GM23338 (cell line): Measurements from ENCODE around the gene ZNF594. TPM values are rescaled to one million over a fixed set of nuclear protein-coding genes. Genes with fewer than 3 reads are reported as not detected.

Experiments
- ATAC-seq: fragments of 200-7000 bp; cut with Tn5 transposase; 3 replicates; pipeline ENCODE4 v1.9.1; 2020
- DNase-seq: peaks from one replicate; pipeline ENCODE4 v3.0.0-alpha.2; 2015; ENCODE audit warnings: low spot score
- H2AFZ ChIP-seq: fragments of 200-600 bp; sonication (generic); 2 replicates; pipeline ENCODE4 v1.8.0; 2016; ENCODE audit warnings: antibody characterized with exemption, mild to moderate bottlenecking, moderate library complexity
- H3F3A ChIP-seq: fragments of 200-600 bp; sonication (generic); replicated peaks from 2 replicates; pipeline ENCODE4 v1.8.0; 2017; ENCODE audit warnings: antibody characterized with exemption, mixed run types, low read depth
- H3K27ac ChIP-seq: fragments of 200-600 bp; sonication (generic); 2 replicates; pipeline ENCODE4 v1.6.1; 2016; ENCODE audit warnings: low read depth
- H3K27me3 ChIP-seq: fragments of 200-600 bp; sonication (generic); 2 replicates; pipeline ENCODE4 v1.8.0; 2016; ENCODE audit warnings: mild to moderate bottlenecking, mixed run types, moderate library complexity; ENCODE audit not compliant: insufficient read depth
- H3K36me3 ChIP-seq: fragments of 200-600 bp; sonication (generic); 2 replicates; pipeline ENCODE4 v1.8.0; 2016; ENCODE audit warnings: mild to moderate bottlenecking; ENCODE audit not compliant: insufficient read depth
- H3K4me1 ChIP-seq: fragments of 200-600 bp; sonication (generic); 2 replicates; pipeline ENCODE4 v1.8.0; 2016; ENCODE audit warnings: mild to moderate bottlenecking, moderate library complexity; ENCODE audit not compliant: insufficient read depth
- H3K4me2 ChIP-seq: fragments of 200-600 bp; sonication (generic); 2 replicates; pipeline ENCODE4 v1.7.1; 2017; ENCODE audit warnings: mixed run types
- H3K4me3 ChIP-seq: fragments of 200-600 bp; sonication (generic); 2 replicates; pipeline ENCODE4 v1.6.1; 2016; ENCODE audit warnings: mixed run types
- H3K79me2 ChIP-seq: fragments of 200-600 bp; sonication (generic); replicated peaks from 2 replicates; pipeline ENCODE4 v1.8.0; 2017; ENCODE audit warnings: mild to moderate bottlenecking; ENCODE audit not compliant: insufficient read depth
- H3K9me2 ChIP-seq: fragments of 200-600 bp; sonication (generic); 2 replicates; pipeline ENCODE4 v1.8.0; 2017; ENCODE audit not compliant: insufficient read depth
- H4K20me1 ChIP-seq: fragments of 200-600 bp; sonication (generic); replicated peaks from 2 replicates; pipeline ENCODE4 v1.8.0; 2017; ENCODE audit warnings: mild to moderate bottlenecking; ENCODE audit not compliant: insufficient read depth
- H3K27ac Mint-ChIP-seq: 2 replicates; pipeline ENCODE4 v1.8.0; 2020; ENCODE audit warnings: inconsistent platforms, mild to moderate bottlenecking, moderate library complexity, mixed read lengths
- H3K27me3 Mint-ChIP-seq: 3 replicates; pipeline ENCODE4 v1.8.0; 2022; ENCODE audit warnings: low read depth, mild to moderate bottlenecking, moderate library complexity, mixed read lengths, inconsistent platforms; ENCODE audit not compliant: insufficient read depth, poor library complexity
- H3K36me3 Mint-ChIP-seq: 3 replicates; pipeline ENCODE4 v1.8.0; 2021; ENCODE audit warnings: low read depth, mild to moderate bottlenecking, inconsistent platforms, moderate library complexity, mixed read lengths
- H3K4me1 Mint-ChIP-seq: 3 replicates; pipeline ENCODE4 v1.8.0; 2020; ENCODE audit warnings: mild to moderate bottlenecking, inconsistent platforms, mixed read lengths
- H3K4me3 Mint-ChIP-seq: 3 replicates; pipeline ENCODE4 v1.8.0; 2021; ENCODE audit warnings: moderate library complexity, mild to moderate bottlenecking, inconsistent platforms, mixed read lengths
- H3K9me3 Mint-ChIP-seq: 3 replicates; pipeline ENCODE4 v1.8.0; 2020; ENCODE audit warnings: moderate library complexity, mild to moderate bottlenecking, inconsistent platforms, mixed read lengths
- CREB1 ChIP-seq: fragments of 250-450 bp; sonication (Bioruptor Pico); IDR thresholded peaks from 2 replicates; pipeline ENCODE4 v1.5.0; 2020; ENCODE audit warnings: low read depth, mild to moderate bottlenecking, moderate library complexity
- EZH2 ChIP-seq: fragments of 200-600 bp; sonication (generic); IDR thresholded peaks from one replicate; pipeline ENCODE4 v1.8.0; 2017; ENCODE audit warnings: antibody characterized with exemption, mild to moderate bottlenecking, low read depth; ENCODE audit not compliant: unreplicated experiment
- EZH2phosphoT487 ChIP-seq: fragments of 200-600 bp; sonication (generic); IDR thresholded peaks from one replicate; pipeline ENCODE4 v1.8.1; 2018; ENCODE audit warnings: antibody characterized with exemption; ENCODE audit not compliant: unreplicated experiment
- JUNB ChIP-seq: IDR thresholded peaks from one replicate; pipeline ENCODE4 v1.6.1; 2016; ENCODE audit warnings: antibody characterized with exemption; ENCODE audit not compliant: unreplicated experiment
- NANOG ChIP-seq: IDR thresholded peaks from 2 replicates; pipeline ENCODE4 v1.6.1; 2016; ENCODE audit warnings: antibody characterized with exemption, borderline replicate concordance
- POLR2AphosphoS5 ChIP-seq: IDR thresholded peaks from 2 replicates; pipeline ENCODE4 v1.6.1; 2016; ENCODE audit warnings: antibody characterized with exemption, low read depth
- STAT1 ChIP-seq: IDR thresholded peaks from one replicate; pipeline ENCODE4 v1.6.1; 2016; ENCODE audit warnings: antibody characterized with exemption; ENCODE audit not compliant: unreplicated experiment
- ZNF114 ChIP-seq: fragments of 250-450 bp; sonication (Bioruptor Pico); IDR thresholded peaks from 2 replicates; pipeline ENCODE4 v1.5.0; 2020; ENCODE audit warnings: mild to moderate bottlenecking, moderate library complexity
- ZNF331 ChIP-seq: fragments of 250-450 bp; sonication (Bioruptor Pico); IDR thresholded peaks from 2 replicates; pipeline ENCODE4 v1.5.0; 2020; ENCODE audit warnings: low read depth, mild to moderate bottlenecking, moderate library complexity
- polyA plus RNA-seq: library from polyadenylated mRNA; unstranded; fragments of >200 nt; fragmentation: Nextera tagmentation; extraction: Ambion mirVana; gene quantifications from 2 replicates; pipeline ENCODE4 v1.2.1, GENCODE V29; 2016
- total RNA-seq: library from RNA; depleted of rRNA; stranded (reverse); fragments of >200 nt; shearing (Covaris generic); gene quantifications from 2 replicates; pipeline ENCODE4 v1.2.3, GENCODE V29; 2014
- TF ChIP-seq, protein P1 (sequence below): IDR thresholded peaks from one replicate; pipeline ENCODE4 v1.6.1; 2018; ENCODE audit warnings: antibody characterized with exemption; ENCODE audit not compliant: unreplicated experiment
- TF ChIP-seq, protein P2 (sequence below): IDR thresholded peaks from 2 replicates; pipeline ENCODE4 v1.6.1; 2016; ENCODE audit warnings: antibody characterized with exemption

The ZNF594 gene
- total and polyA plus RNA-seq, 2 experiments from 2014 or later, result 7.0 to 15.6 TPM

DNA sequence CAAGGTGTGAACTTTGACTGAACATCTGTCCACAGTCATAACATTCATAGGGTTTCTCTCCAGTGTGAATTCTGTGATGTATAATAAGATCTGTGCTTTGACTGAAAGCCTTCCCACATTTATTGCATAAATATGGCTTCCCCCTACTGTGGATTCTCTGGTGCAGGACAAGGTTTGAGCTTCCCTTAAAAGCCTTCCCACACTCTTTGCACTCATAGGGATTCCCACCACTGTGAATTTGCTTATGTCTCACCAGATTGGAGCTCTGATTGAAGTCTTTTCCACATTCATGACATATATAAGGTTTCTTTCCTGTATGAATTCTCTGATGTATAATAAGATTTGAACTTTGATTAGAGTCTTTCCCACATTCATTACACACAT lies 8.3 kb downstream of the ZNF594 start:
- no peak for DNase-seq
- H3K27ac Mint-ChIP-seq, result no peak overlapping the region
- H3K4me3 Mint-ChIP-seq, result no peak overlapping the region
- peaks cover 36% of the 10 kb centered on the region for H3F3A ChIP-seq
- peaks cover 69% of the 10 kb centered on the region for H3K36me3 ChIP-seq
- peaks cover 36% of the 10 kb centered on the region for H3K27me3 Mint-ChIP-seq
- H3K4me2 ChIP-seq, result no peak overlapping the region
- no peaks in the 10 kb centered on the region for H3K9me2 ChIP-seq
- H2AFZ ChIP-seq, result no peak overlapping the region
- H3K79me2 ChIP-seq, result no peaks in the 10 kb centered on the region
- peaks cover 100% of the 10 kb centered on the region for H3K36me3 Mint-ChIP-seq
- H3K4me3 ChIP-seq, result peak overlapping the region; percentile 28; the same call in 1 of the 2 replicates
- ATAC-seq, result no peak
- no peak overlapping the region for H3K27ac ChIP-seq
- TF ChIP-seq, protein P1, sequence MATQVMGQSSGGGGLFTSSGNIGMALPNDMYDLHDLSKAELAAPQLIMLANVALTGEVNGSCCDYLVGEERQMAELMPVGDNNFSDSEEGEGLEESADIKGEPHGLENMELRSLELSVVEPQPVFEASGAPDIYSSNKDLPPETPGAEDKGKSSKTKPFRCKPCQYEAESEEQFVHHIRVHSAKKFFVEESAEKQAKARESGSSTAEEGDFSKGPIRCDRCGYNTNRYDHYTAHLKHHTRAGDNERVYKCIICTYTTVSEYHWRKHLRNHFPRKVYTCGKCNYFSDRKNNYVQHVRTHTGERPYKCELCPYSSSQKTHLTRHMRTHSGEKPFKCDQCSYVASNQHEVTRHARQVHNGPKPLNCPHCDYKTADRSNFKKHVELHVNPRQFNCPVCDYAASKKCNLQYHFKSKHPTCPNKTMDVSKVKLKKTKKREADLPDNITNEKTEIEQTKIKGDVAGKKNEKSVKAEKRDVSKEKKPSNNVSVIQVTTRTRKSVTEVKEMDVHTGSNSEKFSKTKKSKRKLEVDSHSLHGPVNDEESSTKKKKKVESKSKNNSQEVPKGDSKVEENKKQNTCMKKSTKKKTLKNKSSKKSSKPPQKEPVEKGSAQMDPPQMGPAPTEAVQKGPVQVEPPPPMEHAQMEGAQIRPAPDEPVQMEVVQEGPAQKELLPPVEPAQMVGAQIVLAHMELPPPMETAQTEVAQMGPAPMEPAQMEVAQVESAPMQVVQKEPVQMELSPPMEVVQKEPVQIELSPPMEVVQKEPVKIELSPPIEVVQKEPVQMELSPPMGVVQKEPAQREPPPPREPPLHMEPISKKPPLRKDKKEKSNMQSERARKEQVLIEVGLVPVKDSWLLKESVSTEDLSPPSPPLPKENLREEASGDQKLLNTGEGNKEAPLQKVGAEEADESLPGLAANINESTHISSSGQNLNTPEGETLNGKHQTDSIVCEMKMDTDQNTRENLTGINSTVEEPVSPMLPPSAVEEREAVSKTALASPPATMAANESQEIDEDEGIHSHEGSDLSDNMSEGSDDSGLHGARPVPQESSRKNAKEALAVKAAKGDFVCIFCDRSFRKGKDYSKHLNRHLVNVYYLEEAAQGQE, result no peak
- TF ChIP-seq EZH2 (no peak), STAT1 (no peak), EZH2phosphoT487 (no peak), ZNF114 (CRISPR knock-in tag) (no peak), CREB1 (CRISPR knock-in tag) (no peak), NANOG (no peak), JUNB (no peak), ZNF331 (CRISPR knock-in tag) (no peak)
- TF ChIP-seq, protein P2, sequence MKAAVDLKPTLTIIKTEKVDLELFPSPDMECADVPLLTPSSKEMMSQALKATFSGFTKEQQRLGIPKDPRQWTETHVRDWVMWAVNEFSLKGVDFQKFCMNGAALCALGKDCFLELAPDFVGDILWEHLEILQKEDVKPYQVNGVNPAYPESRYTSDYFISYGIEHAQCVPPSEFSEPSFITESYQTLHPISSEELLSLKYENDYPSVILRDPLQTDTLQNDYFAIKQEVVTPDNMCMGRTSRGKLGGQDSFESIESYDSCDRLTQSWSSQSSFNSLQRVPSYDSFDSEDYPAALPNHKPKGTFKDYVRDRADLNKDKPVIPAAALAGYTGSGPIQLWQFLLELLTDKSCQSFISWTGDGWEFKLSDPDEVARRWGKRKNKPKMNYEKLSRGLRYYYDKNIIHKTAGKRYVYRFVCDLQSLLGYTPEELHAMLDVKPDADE, result no peak
- peaks cover 100% of the 10 kb centered on the region for H3K9me3 Mint-ChIP-seq
- H4K20me1 ChIP-seq, result no peaks in the 10 kb centered on the region
- no peaks in the 10 kb centered on the region for H3K4me1 Mint-ChIP-seq
- H3K27me3 ChIP-seq, result peaks cover 5% of the 10 kb centered on the region; the same call in 1 of the 2 replicates
- H3K4me1 ChIP-seq, result no peaks in the 10 kb centered on the region

DNA sequence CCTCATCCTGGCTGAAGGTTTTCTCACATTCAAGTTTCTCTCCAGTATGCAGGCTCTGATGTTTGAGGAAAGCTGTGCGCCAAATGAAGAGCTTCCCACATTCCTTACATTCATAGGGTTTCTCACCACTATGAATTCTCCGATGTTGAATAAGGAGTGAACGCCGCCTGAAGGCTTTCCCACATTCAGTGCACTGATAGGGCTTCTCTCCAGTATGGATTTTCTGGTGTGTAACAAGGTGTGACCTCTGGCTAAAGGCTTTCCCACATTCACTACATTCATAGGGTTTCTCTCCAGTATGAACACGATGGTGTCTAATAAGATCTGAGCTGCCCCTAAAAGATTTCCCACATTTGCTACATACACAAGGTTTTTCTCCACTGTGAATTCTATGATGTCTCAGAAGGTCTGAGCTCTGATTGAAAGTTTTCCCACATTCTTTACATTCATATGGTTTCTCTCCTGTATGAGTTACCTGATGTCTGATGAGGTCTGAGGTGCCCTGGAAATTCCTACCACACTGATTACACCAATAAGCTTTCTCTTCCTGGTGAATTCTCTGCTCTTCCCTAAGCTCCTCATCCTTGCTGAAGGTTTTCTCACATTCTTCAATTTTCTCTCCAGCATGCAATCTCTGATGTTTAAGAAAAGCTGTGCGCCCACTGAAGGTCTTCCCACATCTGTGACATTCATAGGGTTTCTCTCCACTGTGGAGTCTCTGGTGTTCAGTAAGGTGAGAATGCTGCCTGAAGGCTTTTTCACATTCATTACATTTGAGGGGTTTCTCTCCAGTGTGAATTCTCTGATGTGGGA lies 8.9 kb downstream of the ZNF594 start:
- Mint-ChIP-seq H3K27me3 (peaks cover 36% of the 10 kb centered on the region), H3K4me1 (no peaks in the 10 kb centered on the region), H3K27ac (no peak overlapping the region), H3K9me3 (peaks cover 100% of the 10 kb centered on the region), H3K36me3 (peaks cover 98% of the 10 kb centered on the region), H3K4me3 (no peak overlapping the region)
- peaks cover 5% of the 10 kb centered on the region; the same call in 1 of the 2 replicates for H3K27me3 ChIP-seq
- peaks cover 69% of the 10 kb centered on the region for H3K36me3 ChIP-seq
- H3K79me2 ChIP-seq, result no peaks in the 10 kb centered on the region
- H3K4me2 ChIP-seq, result no peak overlapping the region
- no peaks in the 10 kb centered on the region for H4K20me1 ChIP-seq
- peak overlapping the region; percentile 35; the same call in 1 of the 2 replicates for H3K4me3 ChIP-seq
- ATAC-seq (no peak), DNase-seq (peak; percentile 5)
- no peak overlapping the region for H3K27ac ChIP-seq
- H3K9me2 ChIP-seq, result no peaks in the 10 kb centered on the region
- no peaks in the 10 kb centered on the region for H3K4me1 ChIP-seq
- peaks cover 36% of the 10 kb centered on the region for H3F3A ChIP-seq
- no peak overlapping the region for H2AFZ ChIP-seq
- TF ChIP-seq, protein P2, result no peak
- TF ChIP-seq ZNF331 (CRISPR knock-in tag) (no peak), EZH2phosphoT487 (no peak), STAT1 (no peak), EZH2 (no peak), ZNF114 (CRISPR knock-in tag) (no peak), CREB1 (CRISPR knock-in tag) (no peak), POLR2AphosphoS5 (no peak)
- TF ChIP-seq, protein P1, result no peak
